Nephron progenitor cell (in vitro differentiated cells): Measurements from ENCODE around the gene PRMT5.
A peak's percentile ranks its signal among the peaks of the same experiment; 100 is the strongest.

Source experiments
- DNase-seq: peaks from one replicate; pipeline ENCODE4 v3.0.0; 2021
- H3K27ac Mint-ChIP-seq: 2 replicates; pipeline ENCODE4 v1.8.0; 2021; ENCODE audit warnings: mild to moderate bottlenecking, moderate library complexity, mixed read lengths
- H3K27me3 Mint-ChIP-seq: 2 replicates; pipeline ENCODE4 v1.8.0; 2021; ENCODE audit warnings: mild to moderate bottlenecking, low read depth, mixed read lengths; ENCODE audit not compliant: poor library complexity
- H3K36me3 Mint-ChIP-seq: 2 replicates; pipeline ENCODE4 v1.8.0; 2021; ENCODE audit warnings: low read depth, mixed read lengths
- H3K4me1 Mint-ChIP-seq: 2 replicates; pipeline ENCODE4 v1.8.0; 2021; ENCODE audit warnings: mixed read lengths
- H3K4me3 Mint-ChIP-seq: 2 replicates; pipeline ENCODE4 v1.8.0; 2021; ENCODE audit warnings: mild to moderate bottlenecking, moderate library complexity, mixed read lengths
- H3K9me3 Mint-ChIP-seq: 2 replicates; pipeline ENCODE4 v1.8.0; 2021; ENCODE audit warnings: mild to moderate bottlenecking, moderate library complexity, mixed read lengths
- TF ChIP-seq, protein P1 (sequence below): fragments of 200-600 bp; sonication (generic); IDR thresholded peaks from 2 replicates; pipeline ENCODE4 v1.5.0; 2021; ENCODE audit warnings: antibody characterized with exemption

Gene PRMT5

DNA sequence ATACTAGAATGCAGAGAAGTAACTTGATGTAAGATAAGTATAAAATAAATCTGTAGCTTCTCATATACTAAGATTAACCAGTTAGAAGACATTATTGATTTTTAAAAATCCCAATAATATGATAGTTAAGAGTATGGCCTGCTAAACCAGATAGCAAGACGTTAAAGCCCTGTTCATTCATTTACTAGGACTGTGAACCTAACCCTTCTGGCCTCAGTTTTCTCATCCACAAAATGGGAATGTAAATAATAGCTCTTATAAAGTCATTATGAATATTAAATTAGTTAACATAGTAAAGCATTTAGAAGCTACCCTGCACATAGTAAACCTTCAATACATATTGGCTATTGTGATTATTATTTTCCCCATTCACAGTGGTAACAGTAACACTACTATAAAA lies 6.0 kb upstream of the PRMT5 start:
- peaks cover 5% of the 10 kb centered on the region for H3K4me1 Mint-ChIP-seq
- no peaks in the 10 kb centered on the region for H3K27me3 Mint-ChIP-seq
- peaks cover 27% of the 10 kb centered on the region for H3K36me3 Mint-ChIP-seq
- DNase-seq, result no peak
- no peak overlapping the region for H3K27ac Mint-ChIP-seq
- TF ChIP-seq, protein P1, sequence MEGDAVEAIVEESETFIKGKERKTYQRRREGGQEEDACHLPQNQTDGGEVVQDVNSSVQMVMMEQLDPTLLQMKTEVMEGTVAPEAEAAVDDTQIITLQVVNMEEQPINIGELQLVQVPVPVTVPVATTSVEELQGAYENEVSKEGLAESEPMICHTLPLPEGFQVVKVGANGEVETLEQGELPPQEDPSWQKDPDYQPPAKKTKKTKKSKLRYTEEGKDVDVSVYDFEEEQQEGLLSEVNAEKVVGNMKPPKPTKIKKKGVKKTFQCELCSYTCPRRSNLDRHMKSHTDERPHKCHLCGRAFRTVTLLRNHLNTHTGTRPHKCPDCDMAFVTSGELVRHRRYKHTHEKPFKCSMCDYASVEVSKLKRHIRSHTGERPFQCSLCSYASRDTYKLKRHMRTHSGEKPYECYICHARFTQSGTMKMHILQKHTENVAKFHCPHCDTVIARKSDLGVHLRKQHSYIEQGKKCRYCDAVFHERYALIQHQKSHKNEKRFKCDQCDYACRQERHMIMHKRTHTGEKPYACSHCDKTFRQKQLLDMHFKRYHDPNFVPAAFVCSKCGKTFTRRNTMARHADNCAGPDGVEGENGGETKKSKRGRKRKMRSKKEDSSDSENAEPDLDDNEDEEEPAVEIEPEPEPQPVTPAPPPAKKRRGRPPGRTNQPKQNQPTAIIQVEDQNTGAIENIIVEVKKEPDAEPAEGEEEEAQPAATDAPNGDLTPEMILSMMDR, result no peak
- H3K9me3 Mint-ChIP-seq, result no peaks in the 10 kb centered on the region
- H3K4me3 Mint-ChIP-seq, result no peak overlapping the region

DNA sequence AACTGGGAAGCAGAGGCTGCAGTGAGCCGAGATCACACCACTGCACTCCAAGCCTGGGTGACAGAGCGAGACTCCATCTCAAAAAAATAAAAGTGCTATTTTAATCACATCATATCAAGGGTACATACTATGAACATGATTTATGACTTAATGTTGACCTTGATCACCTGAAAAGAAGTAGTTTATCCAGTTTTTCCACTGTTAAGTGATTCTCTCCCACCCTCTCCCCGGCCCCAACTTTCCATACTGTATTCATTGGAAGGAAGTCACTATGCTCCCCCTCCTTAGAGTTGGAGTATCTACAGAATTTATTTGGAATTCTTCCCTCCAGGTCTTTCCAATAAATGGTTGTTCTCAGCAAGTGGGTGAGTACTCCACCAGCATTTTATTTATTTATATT lies 3.0 kb upstream of the PRMT5 start:
- Mint-ChIP-seq H3K9me3 (no peaks in the 10 kb centered on the region), H3K4me3 (no peak overlapping the region), H3K27ac (no peak overlapping the region), H3K36me3 (peaks cover 17% of the 10 kb centered on the region), H3K27me3 (no peaks in the 10 kb centered on the region), H3K4me1 (peaks cover 5% of the 10 kb centered on the region)
- TF ChIP-seq, protein P1, result no peak
- no peak for DNase-seq

DNA sequence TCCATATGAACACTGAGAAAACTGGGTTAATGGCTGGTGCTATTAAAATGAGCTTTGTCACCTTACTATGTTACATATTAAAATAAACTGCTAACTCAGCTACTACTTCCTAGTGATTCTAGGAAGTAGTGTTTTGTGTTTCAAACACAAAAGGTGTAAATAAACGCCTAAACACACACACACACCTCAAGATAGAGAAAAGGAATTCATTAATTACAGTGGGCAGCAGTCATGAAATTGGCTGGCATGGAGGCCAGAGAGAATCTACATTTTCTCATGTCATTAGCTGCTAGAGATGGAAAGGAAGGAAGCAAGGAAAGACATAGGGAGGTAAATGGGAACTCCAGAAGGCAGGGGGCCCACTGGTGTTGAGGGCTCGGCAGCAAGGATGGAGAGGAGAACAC lies 787 bp upstream of the PRMT5 start:
- TF ChIP-seq, protein P1, result no peak
- H3K36me3 Mint-ChIP-seq, result peaks cover 30% of the 10 kb centered on the region
- H3K27ac Mint-ChIP-seq, result no peak overlapping the region
- no peak for DNase-seq
- no peaks in the 10 kb centered on the region for H3K27me3 Mint-ChIP-seq
- no peak overlapping the region for H3K4me3 Mint-ChIP-seq
- no peaks in the 10 kb centered on the region for H3K9me3 Mint-ChIP-seq
- H3K4me1 Mint-ChIP-seq, result peaks cover 10% of the 10 kb centered on the region

DNA sequence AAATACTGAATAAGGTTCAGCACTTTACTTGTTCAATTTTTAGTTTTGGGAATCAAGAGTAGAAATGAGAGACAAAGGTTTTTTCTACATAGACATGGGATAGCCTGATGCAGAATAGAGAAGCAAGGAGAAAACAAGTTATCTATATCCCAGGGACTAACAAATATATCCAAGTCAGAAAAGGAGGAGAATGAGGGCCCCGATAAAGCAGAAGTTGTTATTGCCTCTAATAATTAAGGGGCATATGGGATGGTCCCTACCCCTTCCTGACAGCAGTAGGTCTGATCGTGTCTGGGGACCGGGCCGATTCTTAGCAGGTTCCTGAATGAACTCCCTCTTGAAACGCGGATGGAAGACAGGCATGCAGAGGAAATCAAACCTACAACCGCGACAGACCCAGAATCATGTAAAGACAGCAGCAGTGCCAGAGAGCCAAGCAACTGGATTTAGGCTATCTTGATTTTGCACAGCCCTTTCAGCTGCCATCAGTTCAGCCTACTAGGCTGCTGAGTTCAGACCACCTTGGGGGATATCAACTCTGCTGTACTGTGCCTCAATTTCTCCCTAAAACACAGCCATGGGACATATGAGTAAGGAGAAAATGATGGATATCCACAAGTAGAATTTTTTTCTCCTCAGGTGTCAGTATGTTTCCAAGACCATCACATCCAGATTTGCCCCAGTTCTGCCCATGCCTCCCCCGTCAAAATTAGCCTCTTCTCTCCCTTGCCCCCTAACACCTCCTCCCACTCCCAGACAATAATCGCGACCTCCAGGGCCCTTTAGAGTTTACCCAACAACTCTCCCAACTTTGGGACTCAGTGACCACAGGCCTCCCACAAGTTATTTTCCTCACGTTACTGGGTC lies 706 bp downstream of the PRMT5 start:
- peaks cover 10% of the 10 kb centered on the region for H3K4me1 Mint-ChIP-seq
- no peak overlapping the region for H3K4me3 Mint-ChIP-seq
- no peaks in the 10 kb centered on the region for H3K27me3 Mint-ChIP-seq
- H3K9me3 Mint-ChIP-seq, result no peaks in the 10 kb centered on the region
- no peak overlapping the region for H3K27ac Mint-ChIP-seq
- TF ChIP-seq, protein P1, result no peak
- H3K36me3 Mint-ChIP-seq, result peaks cover 45% of the 10 kb centered on the region
- DNase-seq, result no peak

DNA sequence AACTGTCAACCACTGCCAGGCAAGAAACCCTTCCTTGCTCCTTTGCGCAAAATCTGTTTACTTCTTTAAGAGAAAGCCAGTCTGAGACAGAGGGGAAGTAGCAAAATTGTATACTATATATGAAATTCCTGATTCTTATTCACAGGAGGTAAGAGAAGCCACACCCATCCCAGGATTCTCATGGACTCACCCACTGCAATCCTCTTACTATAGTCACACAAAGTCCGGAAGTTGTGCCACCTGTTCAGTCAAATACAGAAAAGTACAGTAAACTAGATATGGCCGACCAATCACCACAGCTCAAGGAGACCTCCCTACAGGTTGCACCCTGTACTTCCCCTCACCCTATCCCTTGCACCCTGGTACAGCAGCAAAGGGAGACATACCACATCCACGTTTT lies 2.9 kb downstream of the PRMT5 start:
- H3K36me3 Mint-ChIP-seq, result peaks cover 55% of the 10 kb centered on the region
- H3K9me3 Mint-ChIP-seq, result no peaks in the 10 kb centered on the region
- TF ChIP-seq, protein P1, result no peak
- H3K27ac Mint-ChIP-seq, result no peak overlapping the region
- H3K4me1 Mint-ChIP-seq, result peaks cover 5% of the 10 kb centered on the region
- DNase-seq, result no peak
- no peaks in the 10 kb centered on the region for H3K27me3 Mint-ChIP-seq
- peak overlapping the region; percentile 7 for H3K4me3 Mint-ChIP-seq

DNA sequence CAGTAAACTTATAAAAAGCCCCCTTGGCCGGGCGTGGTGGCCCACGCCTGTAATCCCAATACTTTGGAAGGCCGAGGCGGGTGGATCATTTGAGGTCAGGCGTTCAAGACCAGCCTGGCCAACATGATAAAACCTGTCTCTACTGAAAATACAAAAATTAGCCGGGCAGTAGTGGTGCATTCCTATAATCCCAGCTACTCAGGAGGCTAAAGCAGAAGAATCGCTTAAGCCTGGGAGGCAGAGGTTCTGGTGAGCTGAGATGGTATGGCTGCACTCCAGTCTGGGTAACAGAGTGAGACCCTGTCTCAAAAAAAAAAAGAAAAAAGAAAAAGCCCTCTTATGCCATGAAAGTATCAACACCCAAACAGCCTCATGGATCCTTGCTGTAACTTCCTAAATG lies 3.7 kb downstream of the PRMT5 start:
- Mint-ChIP-seq H3K4me3 (no peak overlapping the region), H3K9me3 (no peaks in the 10 kb centered on the region), H3K27ac (no peak overlapping the region), H3K4me1 (peaks cover 5% of the 10 kb centered on the region), H3K36me3 (peaks cover 61% of the 10 kb centered on the region), H3K27me3 (no peaks in the 10 kb centered on the region)
- TF ChIP-seq, protein P1, result no peak
- no peak for DNase-seq
